ENCODE measurements around the gene JOSD2.

The JOSD2 gene

GRCh38 chr19:50552540-50552939, 41.5 kb upstream of the JOSD2 start:
- no peaks in the 10 kb centered on the region for H3K9me3 Mint-ChIP-seq

DNA sequence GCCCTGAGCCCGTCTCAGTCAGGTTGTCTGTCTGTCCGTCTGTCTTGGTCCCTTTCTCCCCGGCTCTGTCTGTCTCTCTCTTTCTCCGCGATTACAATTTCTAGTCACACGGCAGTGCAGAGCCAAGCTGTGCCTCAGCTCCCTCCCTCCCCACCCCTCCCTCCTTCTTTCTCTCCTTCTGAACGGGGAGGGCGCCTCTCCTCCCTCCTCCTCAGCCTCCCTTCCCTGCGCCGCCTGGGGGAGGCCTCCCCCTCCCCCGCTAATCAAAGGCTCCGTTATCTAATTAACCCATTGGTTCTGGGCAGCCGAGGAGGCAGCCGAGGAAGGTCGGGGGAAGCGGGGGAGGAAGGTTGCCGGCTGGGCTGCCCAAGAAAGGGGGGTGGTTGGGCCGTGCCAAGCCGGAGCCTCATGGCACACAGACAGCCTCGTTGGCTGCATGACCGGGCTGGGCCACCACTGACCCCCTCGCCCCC, 40.8 kb upstream of the JOSD2 start:
- peaks cover 30% of the 10 kb centered on the region for H3K27me3 Mint-ChIP-seq (ENCODE audit: low read depth)

More at GRCh38 chr19:50552540-50552939, 41.5 kb upstream of the JOSD2 start:
- Mint-ChIP-seq H3K27ac (peak overlapping the region in 1 of 3 experiments; percentile 13), H3K36me3 (ENCODE audit: low read depth) (peaks cover 4% of the 10 kb centered on the region), H3K27me3 (ENCODE audit: low read depth) (peaks cover 30% of the 10 kb centered on the region), H3K4me3 (peak overlapping the region; percentile 65 to 73 (median 71)), H3K4me1 (peaks cover 25% of the 10 kb centered on the region)
- TF ChIP-seq CTCF (IDR thresholded peaks at IDR 0.05; ENCODE audit: unreplicated experiment in 3 of 3) = no peak

GRCh38 chr19:50551034-50551714, 40.2 kb upstream of the JOSD2 start:
- peaks cover 16% of the 10 kb centered on the region for H3K4me1 Mint-ChIP-seq
- peak overlapping the region; percentile 79 to 82 (median 80) for H3K27ac Mint-ChIP-seq
- no peak for TF ChIP-seq CTCF (IDR thresholded peaks at IDR 0.05; ENCODE audit: unreplicated experiment in 3 of 3)
- H3K4me3 Mint-ChIP-seq = peak overlapping the region; percentile 84 to 92 (median 89)
- no peaks in the 10 kb centered on the region for H3K9me3 Mint-ChIP-seq
- H3K36me3 Mint-ChIP-seq (ENCODE audit: low read depth) = peaks cover 10% of the 10 kb centered on the region
- H3K27me3 Mint-ChIP-seq (ENCODE audit: low read depth) = peaks cover 27% of the 10 kb centered on the region

More for the DNA sequence above, 40.8 kb upstream of the JOSD2 start:
- H3K36me3 Mint-ChIP-seq (ENCODE audit: low read depth) = peaks cover 10% of the 10 kb centered on the region
- TF ChIP-seq CTCF (IDR thresholded peaks at IDR 0.05; ENCODE audit: unreplicated experiment in 3 of 3) = no peak
- peak overlapping the region; percentile 79 to 82 (median 80) for H3K27ac Mint-ChIP-seq
- H3K4me1 Mint-ChIP-seq = peaks cover 20% of the 10 kb centered on the region
- H3K4me3 Mint-ChIP-seq = peak overlapping the region; percentile 84 to 92 (median 89)
- H3K9me3 Mint-ChIP-seq = no peaks in the 10 kb centered on the region

DNA sequence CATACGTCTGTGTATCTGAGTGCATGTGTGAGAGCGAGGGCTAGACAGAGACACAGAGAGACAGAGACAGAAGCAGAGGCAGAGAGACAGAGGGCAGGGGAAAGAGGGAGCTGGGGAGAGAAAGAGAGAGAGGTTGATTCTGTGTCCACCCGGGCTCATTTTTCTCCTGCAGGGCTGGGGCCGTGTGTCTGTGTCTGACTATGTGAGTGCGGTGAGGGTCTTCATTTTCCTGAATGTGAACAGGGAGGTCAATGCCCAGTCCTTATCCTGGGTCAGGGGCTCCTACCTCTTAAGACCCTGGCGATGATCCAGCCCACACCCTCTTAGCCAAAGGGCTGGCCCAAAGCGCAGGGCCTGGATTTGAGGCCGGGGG, 39.6 kb upstream of the JOSD2 start:
- Mint-ChIP-seq H3K4me3 (peak overlapping the region; percentile 81 to 84 (median 84)), H3K9me3 (no peaks in the 10 kb centered on the region), H3K4me1 (peaks cover 16% of the 10 kb centered on the region), H3K27me3 (ENCODE audit: low read depth) (peaks cover 27% of the 10 kb centered on the region), H3K27ac (peak overlapping the region in 2 of 3 experiments; percentile 34 to 45), H3K36me3 (ENCODE audit: low read depth) (peaks cover 10% of the 10 kb centered on the region)
- no peak for TF ChIP-seq CTCF (IDR thresholded peaks at IDR 0.05; ENCODE audit: unreplicated experiment in 3 of 3)

GRCh38 chr19:50549927-50550593, 39.1 kb upstream of the JOSD2 start:
- Mint-ChIP-seq H3K9me3 (no peaks in the 10 kb centered on the region), H3K27me3 (ENCODE audit: low read depth) (peaks cover 27% of the 10 kb centered on the region), H3K27ac (peak overlapping the region in 2 of 3 experiments; percentile 34 to 45), H3K36me3 (ENCODE audit: low read depth) (peaks cover 10% of the 10 kb centered on the region), H3K4me3 (peak overlapping the region; percentile 81 to 84 (median 84)), H3K4me1 (peaks cover 16% of the 10 kb centered on the region)
- TF ChIP-seq CTCF (IDR thresholded peaks at IDR 0.05; ENCODE audit: unreplicated experiment in 3 of 3) = no peak

Data from nephron (organoid).